Astrocyte of the hippocampus (primary cell): ENCODE results near the gene TBX4.
"Not testable (repeated sequence)": the region's sequence is repeated elsewhere in the genome, so short reads cannot be mapped to it uniquely, and the experiment has no call there.

ENCODE experiments used
- DNase-seq: peaks from one replicate; pipeline ENCODE4 v3.0.0; 2011; ENCODE audit warnings: low read depth, low spot score

The TBX4 gene

DNA sequence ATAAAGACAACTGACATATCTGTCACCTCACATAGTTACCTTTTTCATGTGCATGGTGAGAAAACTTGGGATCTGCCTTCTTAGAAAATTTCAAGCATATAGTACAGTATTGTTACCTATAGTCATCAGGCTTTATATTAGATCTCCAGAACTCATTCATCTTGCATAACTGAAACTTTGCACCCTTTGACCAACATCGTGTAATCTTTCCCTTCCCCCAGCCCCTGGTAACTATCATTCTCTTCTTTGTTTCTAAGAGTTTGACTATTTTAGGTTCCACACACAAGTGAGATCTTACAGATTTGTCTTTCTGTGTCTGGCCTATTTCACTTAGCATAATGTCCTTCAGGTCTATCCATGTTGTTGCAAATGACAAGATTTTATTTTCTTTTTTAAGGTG is 22.9 kb upstream of the TBX4 start:
- no peak for DNase-seq

DNA sequence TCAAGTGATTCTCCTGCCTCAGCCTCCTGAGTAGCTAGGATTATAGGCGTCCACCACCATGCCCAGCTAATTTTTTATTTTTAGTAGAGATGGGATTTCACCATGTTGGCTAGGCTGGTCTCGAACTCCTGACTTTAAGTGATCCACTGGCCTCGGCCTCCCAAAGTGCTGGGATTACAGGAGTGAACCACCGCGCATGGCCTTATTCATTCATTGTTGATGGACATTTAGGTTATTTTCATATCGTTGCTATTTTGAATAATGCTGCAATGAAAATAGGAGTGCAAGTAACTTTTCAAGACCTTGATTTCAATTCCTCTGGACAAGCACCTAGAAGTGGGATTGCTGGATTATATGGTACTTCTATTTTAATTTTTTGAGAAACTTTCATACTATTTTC is 22.4 kb upstream of the TBX4 start:
- DNase-seq = not testable (repeated sequence)

- no peak for DNase-seq
Observed at GRCh38 chr17:61431594-61432311, 20.5 kb upstream of the TBX4 start.

DNA sequence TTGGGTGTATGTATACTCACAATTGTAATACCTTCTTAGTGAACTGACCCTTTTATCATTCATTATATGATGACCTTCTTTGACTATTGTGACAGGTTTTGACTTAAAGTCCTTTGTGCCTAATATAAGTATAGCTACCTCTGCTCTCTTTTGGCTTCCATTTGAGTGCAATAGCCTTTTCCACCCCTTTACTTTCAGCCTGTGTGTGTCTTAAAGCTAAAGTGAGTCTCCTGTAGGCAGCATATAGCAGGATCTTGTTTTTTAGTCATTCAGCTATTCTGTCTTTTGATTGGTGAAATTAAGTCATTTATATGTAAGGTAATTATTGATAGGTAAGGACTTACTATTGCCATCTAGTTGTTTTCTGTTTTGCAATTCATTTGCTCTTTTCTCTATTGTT is 15.9 kb upstream of the TBX4 start:
- DNase-seq = no peak

- DNase-seq = no peak
Observed at GRCh38 chr17:61436995-61437704, 15.1 kb upstream of the TBX4 start.

GRCh38 chr17:61440697-61441096 is 11.5 kb upstream of the TBX4 start:
- no peak for DNase-seq

DNA sequence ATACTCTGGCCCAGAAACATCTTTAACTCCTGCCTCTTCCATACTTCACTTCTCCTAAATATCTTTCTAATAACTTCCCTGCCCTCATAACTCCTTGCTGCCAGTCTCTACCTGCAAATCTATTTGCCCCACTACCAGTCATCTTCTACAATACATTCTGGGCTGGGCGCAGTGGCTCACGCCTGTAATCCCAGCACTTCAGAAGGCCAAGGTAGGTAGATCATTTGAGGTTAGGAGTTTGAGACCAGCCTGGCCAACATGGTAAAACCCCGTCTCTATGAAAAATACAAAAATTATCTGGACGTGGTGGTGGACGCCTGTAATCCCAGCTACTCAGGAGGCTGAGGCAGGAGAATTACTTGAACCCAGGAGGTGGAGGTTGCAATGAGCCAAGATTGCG is 10.7 kb upstream of the TBX4 start:
- DNase-seq = not testable (repeated sequence)

DNA sequence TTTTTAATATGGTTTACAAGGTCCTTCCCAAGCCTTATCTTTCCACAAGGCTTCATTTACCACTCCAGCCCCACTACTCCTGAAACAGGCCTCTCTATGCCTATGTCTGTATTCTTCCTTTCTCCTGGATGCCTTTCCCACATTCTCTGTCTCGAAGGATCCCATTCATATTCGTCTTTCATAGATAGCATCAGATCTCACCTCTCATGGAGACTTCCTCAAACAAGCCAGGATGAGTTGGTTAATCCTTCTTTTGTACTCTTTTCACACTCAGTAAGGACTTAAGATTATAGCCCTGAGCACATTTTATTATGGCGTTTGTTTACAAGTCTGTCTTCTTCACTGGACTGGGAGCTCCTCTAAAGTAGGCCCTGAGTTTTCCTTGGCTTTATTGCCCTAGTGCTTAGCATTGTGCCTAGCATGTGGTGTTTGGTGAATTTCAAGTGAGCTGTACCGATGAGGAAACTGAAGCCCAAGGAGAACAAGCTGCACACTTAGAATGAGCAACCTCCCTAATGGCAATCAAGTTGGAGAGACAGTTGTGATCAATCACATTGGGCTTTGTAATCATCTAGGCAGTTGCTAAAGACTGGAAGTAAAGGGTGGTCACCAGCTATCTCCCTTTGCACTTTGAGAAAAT is 10.0 kb upstream of the TBX4 start:
- DNase-seq = no peak

- no peak for DNase-seq
Observed at GRCh38 chr17:61442878-61443474, 9.2 kb upstream of the TBX4 start.

DNA sequence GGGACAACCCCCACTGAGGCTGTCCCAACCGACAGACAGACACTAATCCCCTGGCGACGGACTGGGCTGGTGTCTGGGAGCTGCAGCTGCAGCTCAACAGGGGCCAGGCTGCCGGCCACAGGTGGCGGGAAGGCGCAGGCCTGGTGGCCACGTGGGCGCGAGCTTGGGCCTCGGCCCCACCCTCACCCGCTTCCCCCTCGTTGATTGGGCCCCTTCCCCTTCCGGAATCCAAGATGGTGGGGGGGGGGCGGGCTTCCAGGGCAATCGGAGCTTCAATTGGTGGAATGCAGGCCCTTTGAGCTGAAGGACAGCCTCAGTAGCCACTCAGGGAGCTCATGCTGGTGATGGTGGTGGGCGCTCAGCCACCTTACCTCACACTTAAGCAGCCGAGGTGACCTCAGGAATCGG is 8.7 kb upstream of the TBX4 start:
- no peak for DNase-seq

DNA sequence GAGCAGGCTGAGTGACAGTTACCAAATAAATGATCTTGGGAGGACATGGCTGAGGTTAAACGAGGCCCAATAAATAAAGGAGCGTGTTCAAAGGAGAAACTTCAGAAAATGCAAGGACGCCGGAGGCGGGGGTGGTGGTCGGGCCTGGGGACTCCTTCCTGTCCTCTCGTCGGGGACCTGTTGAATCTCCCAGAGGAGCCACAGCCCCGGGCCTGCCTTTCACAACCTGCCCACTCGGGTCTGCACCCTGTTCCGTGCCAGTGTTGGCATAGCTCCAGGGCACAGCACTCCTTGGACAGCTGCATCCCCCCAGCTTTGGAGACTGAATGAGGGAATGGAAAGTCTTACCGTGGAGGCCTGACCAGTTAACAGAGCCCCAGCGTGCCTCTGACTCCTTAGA is 8.1 kb upstream of the TBX4 start:
- no peak for DNase-seq

DNA sequence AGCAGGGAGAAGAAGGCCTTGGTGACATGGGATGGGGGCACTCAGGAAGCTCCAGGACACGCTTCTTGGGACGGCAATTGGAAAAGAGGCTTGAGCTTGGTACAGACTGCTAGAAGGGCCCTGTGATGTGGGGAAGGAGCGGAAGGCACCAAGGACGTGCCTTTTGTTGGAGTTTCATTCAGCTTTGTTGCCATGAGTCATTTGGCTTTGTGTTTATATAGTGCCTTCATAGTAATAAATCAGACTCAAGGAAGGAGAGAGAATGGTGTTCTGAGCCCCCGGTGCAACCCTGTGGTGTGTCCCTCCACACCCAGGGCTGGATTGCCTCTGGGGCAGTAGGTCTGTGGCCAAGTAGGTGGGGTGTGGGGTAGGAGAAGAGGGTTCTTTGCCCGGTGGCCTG is 7.4 kb upstream of the TBX4 start:
- peak; percentile 39 for DNase-seq

DNA sequence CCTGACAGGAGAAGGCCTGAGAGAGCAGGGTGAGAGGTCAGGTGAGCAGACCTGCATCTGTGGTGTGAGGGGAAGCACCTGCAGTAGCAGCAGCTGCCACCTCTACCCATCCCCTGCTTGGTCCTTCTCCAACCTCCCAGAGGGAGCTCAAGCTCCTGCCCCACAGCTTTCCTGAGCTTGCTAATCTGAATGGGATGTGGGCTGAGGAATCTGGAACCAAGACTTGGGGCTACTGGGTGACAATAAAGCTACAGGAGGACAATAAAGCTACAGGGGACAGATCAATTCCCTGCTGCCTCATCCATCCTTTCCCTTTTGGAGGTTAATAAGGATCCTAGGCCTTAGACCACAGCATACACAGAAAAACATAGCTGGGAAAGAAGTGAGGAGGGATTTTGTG is 4.9 kb upstream of the TBX4 start:
- DNase-seq = no peak

- DNase-seq = no peak
Observed at GRCh38 chr17:61448042-61448441, 4.2 kb upstream of the TBX4 start.

GRCh38 chr17:61449140-61449539 is 3.1 kb upstream of the TBX4 start:
- not testable (repeated sequence) for DNase-seq

DNA sequence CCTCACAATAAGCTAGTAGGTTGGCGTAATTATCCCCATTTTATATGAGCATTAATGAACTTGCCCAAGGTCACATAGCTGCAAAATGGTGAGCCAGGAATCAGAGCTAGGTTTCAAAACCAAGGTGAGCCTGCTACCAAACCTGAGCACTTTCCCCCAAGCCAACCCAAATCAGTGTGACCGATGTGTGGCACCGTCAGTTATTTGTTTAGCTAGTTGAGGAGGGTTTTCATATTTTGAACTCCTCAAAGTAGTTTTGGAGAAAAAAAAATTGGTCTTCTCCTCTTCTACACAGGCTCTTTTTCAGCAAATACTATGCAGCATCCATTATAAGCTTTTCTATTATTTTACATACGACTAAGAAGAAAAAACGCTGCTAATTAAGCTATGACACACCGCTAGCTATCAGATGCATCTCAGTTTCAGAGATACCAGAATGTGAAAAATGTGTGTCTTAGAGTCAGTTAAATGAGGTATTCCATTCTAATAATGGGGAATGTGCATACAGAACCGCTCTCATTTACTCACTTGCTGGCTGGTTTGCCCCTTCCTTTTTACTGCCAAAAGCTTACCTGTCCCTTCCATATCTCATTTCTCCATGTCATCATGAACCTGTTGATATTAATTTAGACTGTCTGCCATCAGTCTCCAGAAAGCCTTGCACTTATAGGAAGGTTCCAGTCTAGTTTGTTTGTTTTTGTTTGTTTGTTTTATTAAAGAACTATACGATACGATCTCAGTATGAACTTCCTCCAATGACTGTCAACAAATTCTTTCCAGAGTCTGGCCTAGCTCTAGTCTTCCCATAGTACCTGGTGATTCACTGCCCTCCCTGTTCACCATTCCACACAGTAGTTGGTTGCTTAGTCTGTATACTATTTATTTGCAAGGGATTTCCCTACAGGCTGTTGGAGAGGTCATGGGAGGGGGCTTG is 2.2 kb upstream of the TBX4 start:
- no peak for DNase-seq

DNA sequence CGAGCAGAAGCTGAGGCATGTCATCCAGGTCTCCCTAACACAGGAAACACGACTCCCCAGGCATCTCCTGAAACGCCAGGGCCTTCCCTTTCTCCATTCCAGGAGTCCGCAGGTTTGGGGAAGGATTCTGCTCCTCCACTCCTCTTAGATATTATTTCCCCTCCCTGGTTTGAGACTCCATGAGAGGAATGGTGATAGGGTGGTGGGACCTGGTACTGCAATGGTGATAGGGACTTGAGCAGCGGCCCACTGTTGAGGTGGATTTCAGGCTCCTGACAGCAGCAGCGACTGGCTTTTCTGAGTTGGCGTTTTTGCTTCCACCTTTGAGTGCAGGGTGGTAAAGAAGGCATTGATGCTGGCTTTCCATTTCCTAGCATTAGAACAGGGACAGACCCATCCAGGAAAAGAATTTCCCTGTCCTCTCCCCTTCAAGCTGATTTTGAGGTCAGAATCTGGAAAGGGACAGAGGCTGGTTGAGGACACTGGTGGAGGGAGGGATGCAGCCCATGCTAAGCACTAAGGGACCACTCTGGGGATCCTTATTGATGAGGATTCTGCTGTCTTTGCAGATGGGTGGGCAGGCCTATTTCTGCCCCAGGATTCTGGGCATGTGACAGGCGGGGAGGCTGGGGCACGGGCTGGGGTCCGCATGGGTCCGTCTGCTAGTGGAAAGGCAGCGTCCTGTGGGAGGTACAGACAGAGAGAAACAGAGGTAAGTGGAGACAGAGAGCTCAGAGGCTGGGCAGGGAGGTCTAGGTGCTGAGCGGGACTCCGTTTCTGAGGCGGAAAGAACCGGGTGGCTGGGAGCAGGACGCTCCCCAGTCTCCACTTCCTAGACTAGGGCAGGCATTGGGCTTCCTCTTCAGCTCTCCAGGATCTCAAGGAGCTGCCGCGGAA is 1.3 kb upstream of the TBX4 start:
- DNase-seq = no peak

DNA sequence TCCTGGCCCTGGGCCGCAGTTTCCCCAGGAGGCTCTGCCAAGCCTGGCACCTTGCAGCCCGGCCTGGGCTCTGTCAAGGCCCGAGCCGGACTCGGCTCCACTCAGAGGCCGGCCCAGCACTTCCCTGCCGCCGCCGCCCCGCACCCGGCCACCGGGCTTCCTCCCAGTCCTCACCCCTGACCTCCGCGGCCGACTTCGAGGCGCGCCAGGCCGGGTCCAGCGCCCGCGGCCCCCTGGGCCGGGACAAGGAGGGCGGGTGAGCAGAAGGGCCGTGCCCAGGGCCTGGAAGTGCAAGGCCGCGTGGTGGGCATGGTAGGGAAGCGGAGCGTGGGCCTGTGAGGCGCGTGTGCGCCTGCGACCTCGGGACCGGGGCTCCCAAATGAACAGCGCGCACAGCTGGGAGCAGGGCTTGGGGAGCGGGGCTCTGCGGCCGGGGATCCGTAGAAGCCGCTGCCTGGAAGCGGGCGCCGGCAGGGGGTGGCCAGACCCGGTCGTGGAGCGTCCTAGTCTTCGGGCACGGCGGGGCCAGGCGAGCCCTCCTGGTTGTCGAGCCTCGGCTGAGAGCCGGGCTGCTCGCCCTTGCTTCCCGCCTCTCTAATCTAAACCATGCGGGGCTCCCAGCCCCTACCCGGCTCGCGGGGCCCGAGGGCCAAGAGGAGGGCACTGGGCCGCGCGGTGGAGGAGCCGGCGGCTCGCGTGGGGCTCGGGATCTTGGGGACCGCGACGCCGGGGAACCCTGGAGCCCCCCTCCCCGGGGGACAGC is 503 bp upstream of the TBX4 start:
- DNase-seq = peak; percentile 33

DNA sequence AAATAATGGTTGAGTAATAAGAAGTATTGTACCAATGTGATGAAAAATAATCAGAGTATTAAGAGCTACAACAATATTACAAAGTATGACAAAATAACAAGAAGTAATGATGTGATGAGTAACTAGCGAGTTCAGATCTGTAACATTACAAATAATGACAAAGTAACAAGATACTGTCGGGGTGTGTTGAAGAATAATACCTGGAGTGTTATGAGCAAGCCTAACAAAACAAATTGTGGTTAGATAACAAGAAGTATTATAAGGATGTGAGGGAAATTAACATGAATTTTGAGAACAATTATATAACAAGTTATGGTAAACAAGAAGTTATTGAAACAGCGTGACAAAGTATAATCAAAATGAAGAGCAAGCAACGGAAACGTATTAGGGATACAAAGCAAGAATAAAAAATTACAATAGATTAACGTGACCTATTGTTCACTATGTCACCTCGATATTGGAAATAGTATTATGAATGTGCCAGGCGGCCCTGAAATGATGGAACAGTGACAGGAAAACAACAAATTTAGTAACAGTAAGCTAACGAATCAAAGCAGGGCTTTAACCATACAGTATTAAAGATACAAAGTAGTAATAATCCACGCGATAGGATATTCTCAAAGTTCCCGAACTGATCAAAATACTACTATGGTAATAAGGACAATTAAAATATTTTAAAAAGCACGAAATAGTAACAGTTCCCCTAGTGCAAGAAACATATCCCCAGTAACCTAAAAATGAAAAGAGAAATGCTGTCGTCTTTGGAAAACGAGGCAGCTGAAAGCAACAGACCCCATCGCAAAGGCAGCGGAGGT is 1.6 kb downstream of the TBX4 start:
- no peak for DNase-seq
